NCI-H446 (cell line): ENCODE results near the gene AKR1D1.

ENCODE experiments used
- DNase-seq, 2 experiments: peaks; one replicate each; lab custom pipeline; 2025; lab: John Stamatoyannopoulos, UW

AKR1D1 gene

GRCh38 chr7:138166681-138167080 lies 90.4 kb downstream of the AKR1D1 start:
- DNase-seq, result no peak

GRCh38 chr7:138167222-138167621 lies 91.0 kb downstream of the AKR1D1 start:
- DNase-seq, result no peak

- no peak for DNase-seq
Observed at GRCh38 chr7:138167869-138168296, 91.6 kb downstream of the AKR1D1 start.
